ENCODE measurements around the gene SNED1.

SNED1 gene

DNA sequence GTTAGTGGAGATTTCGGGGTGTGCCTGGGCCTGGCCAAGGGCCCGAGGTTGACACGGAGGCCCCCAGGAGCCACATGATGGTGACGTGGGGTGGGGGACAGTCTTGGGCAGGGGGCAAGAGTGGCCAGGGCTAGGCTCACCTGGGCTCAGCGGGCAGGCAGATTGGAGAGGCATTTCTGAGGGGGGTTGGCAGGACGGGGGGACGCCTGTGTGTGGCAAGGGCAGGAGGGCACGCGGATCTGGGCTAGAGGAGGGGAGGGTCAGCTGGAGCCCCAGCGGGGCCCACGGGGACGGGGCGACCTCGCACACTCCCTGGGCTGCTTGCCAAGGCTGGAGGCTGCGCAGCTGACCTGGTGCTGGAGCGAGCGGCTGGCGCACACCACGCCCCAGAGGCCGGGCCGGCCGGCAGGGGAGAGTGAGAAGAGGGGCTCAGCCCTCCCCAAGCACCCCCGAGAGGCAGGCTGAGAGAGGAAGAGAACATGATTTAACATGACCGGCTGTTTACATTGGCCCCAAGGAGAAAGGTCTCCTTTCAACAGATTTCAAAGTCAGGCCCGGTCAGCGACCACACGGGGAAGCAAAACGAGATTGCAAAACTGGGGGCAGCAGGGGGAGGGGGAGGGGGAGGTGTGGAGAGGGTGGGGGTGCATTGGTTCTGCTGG lies 38.0 kb upstream of the SNED1 start:
- peak; percentile 65 for DNase-seq (ENCODE audit: low read depth)

DNA sequence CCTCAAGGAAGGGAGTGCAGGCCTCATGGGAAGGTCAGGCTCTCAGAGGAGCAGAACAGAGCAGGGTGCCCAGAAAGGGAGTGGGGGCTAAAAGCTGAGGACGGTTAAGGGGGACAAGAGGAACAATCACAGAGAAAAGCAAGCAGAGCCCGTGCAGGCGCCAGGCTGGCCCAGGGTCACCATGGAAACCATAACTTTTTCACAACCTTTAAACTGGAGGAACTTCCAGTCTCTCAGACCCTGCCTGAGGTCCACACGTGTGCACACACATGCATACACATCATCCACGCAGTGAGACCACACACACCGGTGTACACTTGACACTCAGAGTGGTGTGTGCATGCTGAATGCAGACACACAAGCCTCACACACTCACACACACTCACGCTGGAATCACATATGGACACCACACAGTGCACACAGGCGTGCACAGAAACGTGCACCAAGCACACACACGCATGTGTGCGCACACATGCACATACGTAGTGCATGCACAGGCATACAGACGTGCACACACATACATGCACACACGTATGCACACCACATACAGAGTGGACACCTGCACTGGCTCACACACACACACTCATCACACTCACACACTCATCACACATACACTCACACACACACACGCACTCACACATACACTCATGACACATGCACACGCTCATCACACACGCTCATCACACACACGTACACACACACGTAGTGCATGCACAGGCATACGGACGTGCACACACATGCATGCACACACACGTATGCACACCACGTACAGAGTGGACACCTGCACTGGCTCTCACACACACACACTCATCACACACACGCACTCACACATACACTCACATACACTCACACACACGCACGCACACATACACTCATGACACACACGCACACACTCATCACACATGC lies 37.2 kb upstream of the SNED1 start:
- no peak for DNase-seq (ENCODE audit: low read depth)

DNA sequence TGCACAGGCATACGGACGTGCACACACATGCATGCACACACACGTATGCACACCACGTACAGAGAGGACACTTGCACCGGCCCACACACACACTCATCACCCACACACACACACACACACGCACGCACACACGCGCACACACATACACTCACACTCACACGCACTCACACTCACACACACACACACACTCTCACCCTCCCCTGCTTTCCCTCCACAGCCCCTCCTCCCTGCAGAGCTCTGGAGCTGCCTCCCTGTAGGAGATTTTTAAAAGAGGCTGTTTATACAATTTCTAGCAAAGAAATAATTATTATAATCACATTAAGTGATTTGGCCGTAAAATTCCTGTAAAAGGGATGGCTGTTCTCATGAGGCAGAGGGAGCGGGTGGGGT lies 36.5 kb upstream of the SNED1 start:
- no peak for DNase-seq (ENCODE audit: low read depth)

DNA sequence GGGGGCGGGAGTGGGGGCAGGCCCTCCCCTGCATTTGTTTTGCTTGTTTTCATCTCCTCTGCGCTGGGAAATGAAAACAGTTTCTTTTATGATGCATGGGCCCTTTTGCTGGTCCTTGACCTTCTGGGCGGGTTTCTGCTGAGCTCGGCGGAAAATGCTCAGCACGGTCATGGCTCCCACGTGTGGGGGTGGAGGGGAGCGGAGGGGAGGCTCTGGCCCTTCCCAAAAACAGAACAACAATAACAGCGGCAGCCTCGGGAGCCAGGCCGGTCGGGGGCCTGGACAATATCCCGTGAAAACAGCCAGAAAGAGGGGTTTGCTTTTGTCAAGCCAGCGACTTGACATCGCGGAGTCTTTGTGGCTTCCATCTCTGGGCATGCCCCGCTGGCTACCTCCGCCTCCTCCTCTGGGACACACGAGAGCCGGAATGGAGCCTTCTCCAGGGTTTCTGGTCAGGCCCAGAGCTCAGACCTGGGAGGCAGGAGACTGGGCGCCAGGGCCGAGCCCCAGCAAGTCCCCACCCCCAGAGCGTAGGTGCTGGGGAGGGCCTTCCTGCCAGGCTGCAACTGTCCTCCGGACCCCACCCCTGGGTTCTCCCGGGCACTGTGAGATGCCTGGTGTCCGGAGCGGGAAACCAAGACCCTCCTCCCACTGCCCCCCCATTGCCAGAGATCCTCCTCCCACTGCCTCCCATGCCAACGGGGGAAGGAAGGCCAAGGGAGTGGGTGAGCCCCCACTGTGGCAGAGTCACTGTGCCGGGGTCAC lies 35.9 kb upstream of the SNED1 start:
- no peak for DNase-seq (ENCODE audit: low read depth)

DNA sequence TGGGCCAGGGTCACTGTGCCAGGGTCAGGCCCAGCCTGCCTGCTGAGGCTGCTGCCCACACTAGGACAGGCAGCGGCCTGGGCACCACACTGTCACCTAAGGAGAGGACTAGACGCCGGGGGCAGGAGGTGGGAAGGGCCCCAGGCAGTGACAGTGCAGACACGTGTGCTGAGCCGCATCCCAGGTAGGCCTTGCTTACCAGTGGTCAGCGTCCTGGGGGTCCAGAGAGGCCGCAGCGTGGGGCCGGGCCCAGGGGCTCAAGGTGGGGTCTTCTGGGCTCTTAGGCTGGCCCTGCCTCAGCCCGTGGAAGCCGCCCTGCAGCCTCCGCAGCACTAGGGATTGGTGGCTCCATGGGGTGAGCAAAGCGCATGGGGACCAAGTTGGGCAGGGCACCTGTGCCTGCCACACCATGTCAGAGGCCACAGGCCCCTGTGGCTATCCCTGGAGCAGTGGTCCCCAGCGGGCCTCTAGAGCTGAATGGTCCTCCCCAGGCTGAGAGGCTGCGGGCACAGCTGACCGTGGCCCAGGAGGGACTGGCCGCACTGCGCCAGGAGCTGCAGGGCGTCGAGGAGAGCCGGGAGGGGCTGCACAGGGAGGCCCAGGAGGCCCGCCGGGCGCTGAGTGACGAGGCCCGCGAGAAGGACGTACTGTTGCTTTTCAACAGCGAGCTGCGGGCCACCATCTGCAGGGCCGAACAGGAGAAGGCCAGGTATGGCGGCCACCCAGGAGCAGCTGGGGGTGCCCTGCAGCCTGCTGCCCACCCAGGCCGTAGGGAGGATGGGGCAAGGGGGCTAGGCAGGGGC lies 35.2 kb upstream of the SNED1 start:
- DNase-seq (ENCODE audit: low read depth): no peak

DNA sequence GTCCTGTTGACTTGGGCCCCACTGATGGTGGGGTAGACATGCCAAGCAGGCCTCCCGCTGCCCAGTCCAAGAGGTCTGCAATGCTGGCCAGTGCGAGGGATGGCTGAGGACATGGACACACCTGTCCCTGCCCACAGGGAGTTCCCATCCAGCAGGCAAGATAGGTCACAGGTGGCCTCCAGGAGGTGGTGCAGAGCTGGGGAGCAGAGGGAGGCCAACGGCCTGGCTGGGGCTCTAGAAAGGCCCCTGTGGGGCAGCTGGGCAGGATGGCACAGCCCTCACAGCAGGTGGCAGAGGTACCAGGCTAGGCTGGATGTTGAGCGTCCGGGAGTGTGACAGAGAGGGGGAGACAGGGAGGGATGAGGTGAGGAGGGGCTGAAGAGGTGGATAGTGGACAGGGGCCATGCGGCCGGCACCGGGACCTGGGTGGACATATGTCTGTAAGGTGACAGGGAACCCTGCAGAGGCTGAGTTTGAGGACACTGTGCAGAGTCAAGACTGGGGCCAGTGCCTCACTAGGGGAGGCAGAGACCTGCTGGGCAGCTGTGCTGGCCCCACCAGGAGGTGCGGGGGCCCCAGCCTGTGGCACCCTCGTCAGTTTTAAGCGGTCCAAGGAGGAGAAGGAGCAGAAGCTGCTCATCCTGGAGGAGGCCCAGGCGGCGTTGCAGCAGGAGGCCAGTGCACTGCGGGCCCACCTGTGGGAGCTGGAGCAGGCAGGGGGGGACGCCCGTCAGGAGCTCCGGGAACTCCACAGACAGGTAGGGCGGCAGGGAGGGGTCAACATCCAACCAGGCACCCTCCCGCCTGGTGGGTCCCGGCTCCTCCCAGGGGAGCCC lies 34.3 kb upstream of the SNED1 start:
- DNase-seq (ENCODE audit: low read depth): no peak

DNA sequence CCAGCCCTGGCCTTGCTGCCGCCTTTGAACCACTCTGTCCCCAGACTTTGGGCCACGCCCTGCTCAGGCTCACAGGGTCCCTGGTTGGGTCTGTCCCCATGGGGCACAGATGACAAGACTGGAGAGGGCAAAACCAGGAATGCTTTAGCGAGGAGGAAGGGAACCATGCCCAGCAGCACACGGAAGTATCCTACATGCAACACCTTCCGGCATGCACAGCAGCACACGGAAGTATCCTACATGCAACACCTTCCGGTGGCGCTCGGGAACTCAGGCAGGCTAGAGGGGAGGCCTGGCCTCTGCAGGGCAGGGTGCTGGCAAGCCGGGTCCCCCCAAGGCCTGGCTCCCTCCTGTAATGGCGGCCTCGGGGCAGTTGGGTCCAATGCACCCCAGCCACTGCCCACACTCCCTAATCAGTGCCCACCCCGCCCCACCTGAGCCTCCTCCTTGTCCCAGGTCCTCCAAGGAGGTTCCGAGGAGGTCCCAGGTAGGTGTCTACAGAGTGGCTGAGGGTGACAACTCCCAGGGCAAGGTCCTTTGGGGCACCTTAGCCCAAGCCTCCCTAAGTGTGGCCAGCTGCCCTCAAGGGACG lies 33.6 kb upstream of the SNED1 start:
- no peak for DNase-seq (ENCODE audit: low read depth)

DNA sequence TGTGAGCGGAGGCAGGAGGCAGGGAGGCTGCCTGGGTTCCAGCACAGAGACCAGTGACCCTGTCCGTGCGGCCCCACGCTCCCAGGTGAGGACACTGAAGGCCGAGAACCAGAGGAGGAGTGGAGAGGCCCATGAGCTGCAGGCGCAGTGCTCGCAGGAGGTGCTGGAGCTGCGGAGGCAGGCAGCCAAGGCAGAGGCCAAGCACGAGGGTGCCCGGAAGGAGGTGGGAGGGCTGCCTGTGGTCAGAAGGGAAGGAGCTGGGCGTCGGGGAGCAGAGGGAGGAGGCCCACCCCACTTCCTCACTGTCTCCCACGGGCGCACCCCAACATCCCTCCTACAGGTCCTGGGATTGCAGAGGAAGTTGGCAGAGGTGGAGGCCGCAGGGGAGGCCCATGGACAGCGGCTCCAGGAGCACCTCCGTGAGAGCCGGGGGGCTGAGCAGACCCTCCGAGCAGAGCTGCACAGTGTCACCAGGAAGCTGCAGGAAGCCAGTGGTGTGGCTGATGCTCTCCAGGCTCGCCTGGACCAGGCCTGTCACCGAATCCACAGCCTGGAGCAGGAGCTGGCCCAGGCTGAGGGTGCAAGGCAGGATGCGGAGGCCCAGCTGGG lies 33.0 kb upstream of the SNED1 start:
- DNase-seq (ENCODE audit: low read depth): no peak

DNA sequence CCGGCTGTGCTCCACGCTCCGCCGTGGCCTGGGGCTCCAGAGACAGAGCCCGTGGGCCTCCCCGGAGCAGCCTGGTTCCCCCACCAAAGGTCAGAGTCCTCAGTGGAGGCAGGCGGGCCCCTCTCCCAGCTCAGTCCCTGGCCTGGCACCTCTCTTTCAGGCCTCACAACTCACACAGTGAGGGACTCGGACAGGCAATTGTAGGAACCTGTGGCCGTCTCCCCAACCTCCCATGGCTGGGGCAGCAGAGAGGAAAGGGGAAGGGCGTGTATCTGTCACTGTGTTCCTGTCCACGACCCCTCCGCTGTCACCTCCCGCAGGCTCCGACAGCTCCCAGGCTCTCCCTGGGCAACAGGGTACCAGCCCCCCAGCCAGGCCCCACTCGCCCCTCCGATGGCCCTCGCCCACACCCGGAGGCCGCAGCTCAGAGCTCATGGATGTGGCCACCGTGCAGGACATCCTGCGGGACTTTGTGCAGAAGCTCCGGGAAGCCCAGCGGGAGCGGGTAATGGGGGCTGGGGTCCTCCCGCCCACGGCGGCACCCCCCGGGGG lies 32.4 kb upstream of the SNED1 start:
- DNase-seq (ENCODE audit: low read depth): no peak

DNA sequence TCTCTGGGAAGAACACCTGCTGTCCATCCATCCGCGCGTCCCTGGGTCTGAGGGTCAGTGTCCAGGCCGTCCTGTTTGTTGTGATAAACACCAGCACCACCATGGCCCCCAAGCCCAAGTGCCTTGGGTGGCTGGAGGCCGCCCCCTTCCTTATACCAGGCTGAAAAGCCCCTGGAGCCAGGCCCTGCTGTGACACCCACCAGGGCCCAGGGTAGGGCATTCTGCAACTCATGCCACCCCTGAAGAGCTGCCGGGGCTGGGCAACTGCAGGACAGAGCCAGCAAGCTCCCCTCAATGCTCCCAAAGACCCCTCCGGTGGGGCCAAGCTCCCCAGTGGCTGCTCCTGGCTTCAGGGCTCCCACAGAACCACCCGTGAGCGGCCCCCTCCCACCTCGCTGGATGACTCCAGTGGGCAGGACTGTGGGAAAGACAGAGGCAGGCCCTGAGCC lies 31.9 kb upstream of the SNED1 start:
- DNase-seq (ENCODE audit: low read depth): no peak

DNA sequence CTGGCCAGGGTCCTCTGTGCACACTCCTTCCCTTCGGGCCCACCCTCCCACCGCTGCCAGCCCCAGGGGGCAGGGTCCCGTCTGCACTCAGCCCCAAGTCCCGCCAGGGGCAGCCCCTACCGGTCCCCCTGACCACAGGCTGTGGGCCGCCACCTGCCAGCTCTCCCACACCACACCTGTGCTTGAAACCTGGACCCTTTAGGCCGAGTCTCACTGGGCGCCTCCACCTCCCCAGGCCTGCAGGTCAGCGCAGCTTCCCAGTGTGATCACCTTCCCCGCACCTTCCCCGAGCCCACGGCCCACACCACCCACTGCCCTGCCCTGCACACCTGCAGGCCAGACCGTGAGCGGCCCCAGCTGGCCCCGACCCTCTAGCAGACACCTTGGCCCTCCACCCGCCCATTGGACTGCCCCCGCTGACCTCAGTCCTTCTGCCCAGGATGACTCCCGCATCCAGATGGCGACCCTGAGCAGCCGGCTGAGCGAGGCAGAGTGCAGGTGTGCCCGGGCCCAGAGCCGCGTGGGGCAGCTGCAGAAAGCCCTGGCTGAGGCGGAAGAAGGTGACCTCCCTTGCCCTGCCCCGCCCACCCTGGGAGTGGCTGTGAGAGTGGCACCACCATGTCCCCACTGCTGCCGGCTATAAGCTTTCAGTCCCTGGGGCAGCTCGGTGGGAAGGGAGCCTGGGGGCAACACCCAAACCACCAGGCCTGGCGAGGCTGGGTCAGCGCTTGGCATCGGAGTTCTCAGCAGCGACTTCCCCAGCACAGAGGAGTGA lies 31.3 kb upstream of the SNED1 start:
- no peak for DNase-seq (ENCODE audit: low read depth)

DNA sequence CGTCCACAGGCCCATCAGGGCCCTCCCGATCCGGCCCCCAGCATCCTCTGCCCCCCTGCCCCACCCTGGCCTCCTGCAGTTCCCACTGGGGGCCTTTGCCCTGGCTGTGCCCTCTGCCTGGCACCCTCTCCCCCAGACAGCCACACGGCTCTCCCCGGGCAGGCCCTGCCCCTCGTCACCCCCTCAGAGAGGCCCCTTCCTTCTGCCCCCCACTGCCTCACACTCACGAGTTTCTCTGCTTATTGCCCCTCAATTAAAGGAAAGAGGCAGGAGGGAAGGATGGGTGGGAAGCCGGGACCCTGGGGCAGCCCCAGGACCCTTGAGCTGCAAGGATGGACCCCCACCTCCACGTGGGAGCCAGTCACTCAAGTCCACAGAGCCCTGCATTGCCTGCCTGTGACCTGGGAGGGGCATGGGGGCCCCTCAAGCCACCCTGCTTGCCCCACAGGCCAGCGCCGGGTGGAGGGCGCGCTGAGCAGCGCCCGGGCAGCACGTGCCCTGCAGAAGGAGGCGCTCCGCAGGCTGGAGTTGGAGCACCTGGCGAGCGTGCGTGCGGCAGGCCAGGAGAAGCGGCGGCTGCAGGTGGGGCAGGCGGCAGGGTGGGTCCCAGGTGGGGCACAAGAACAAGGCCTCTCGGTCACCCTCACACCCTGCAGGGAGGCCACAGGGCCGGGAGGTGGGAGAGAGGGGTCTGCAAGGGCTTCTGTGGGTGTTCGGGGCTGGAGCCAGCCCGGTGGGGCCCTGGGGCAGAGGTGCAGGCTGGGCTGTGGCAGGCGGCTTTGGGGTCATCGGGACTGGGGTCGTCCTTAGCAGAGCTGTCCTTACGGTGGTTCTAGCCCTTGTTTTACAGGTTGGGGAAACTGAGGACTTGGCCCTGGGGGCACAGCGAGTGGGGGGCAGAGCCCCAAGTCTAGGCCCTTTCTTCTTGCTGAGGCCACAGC lies 30.5 kb upstream of the SNED1 start:
- DNase-seq (ENCODE audit: low read depth): no peak

DNA sequence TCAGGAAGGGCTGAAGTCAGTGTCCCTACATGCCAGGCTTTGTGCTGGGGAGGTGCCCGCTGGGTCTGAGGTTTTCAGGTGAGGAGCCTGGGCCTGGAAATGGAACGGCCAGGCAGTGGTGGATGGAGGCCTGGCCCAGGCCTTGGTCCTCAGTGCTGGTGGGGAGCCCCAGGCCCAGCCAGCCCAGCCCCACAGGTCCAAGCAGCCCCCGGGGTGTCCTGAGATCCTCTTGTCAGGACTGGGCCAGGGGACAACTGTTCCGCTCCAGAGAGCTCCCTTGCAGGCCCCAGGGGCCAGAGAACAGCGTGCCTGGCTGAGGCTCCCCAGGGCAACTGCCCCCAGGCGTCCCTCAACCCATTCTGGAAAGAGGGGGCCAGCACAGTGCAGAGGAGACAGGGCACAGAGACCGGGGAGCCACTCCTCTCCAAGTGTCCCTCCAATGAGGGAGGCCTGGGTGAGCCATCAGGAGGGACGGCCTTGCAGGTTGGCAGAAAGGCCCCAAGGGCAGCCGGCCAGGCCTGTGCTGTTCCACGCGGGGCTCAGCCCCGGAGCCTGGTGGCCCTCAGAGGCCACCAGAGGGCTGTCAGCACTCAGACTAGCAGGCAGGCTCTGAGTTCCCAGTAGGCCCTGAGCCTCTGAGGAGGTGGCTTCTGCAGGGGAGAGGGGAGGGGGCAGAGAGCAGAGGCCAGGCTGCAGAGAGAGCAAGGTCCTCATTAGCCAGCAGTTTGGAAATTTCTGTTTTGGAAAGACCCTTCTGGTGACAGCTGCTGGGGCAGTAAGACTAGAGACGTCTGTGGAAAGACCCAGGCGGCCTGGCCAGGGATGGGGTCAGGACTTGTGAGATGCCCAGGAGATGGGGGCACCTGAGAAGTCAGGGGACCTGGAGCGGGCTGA lies 29.4 kb upstream of the SNED1 start:
- DNase-seq (ENCODE audit: low read depth): no peak

DNA sequence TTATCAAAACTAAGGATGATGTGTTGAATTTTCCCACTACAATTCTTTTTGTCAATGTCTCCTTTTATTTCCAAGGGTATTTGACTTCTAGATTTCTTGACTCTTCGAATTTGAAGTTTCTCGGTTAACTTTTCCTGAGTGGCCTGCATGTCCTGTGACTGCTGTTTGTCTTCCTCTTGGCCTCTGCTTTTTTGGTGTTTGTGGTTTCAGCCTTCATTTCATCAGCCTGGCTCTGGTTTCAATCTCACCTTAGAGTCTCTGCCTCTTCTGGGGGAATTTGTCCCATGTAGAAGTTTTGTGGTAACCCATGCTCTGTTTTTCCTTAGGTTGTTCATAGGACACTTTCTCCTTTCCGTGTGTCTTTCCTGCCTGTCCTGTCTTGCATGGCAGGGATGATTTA lies 28.3 kb upstream of the SNED1 start:
- no peak for DNase-seq (ENCODE audit: low read depth)

DNA sequence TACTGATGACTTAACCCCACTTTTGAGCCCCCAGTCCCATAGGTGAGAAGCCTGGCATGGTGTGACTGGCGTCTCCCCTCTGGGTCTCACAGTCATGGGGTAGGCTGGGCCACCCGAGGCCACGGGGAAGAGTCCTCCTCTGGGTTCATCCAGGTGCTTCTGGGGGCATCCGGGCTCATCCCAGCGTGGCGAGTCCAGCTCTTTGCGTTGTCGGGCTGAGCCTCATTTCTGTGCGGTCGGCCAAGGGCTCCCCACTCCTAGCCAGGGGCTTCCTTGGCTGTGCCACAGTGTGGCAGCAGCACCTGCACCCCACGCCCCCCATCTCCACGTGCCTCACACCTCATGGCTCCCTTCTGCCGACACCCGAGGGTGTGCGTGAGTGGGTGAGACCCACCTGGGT lies 27.6 kb upstream of the SNED1 start:
- no peak for DNase-seq (ENCODE audit: low read depth)

DNA sequence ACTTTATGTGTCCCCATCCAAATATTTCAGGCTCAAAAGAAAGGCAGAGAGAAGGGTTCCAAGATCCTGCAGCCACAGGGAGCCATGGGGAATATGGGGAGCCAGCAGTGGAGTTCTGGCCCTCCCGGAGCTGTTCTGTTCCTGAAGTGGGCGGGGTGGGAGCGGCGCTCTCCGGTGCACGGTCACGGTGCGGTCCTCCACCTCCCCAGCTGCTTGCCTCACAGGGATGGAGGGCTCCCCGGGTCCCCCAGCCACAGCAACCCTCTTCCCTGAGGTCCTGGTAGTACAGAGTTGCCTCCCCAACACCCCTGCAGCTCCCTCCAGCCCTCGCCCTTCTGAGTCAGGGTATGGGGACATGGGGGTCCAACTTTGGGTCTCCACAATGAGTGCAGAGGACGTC lies 26.2 kb upstream of the SNED1 start:
- no peak for DNase-seq (ENCODE audit: low read depth)
